B cell (primary cell): Measurements from ENCODE around the gene BHLHE40. TPM values are rescaled to one million over a fixed set of nuclear protein-coding genes. Genes with fewer than 3 reads are reported as not detected.

Experiments used
- ATAC-seq: fragments of 200-7000 bp; cut with Tn5 transposase; one replicate; pipeline ENCODE4 v1.10.0; 2021; ENCODE audit warnings: low read depth, mild to moderate bottlenecking, moderate number of reproducible peaks, moderate library complexity
- CTCF ChIA-PET: fragments of 350-600 bp; sonication (Branson Sonifier 250); formaldehyde crosslinking; loops from one replicate; lab custom pipeline; 2021; ENCODE audit warnings: antibody characterized with exemption, inconsistent platforms; lab: Charles Lee
- POLR2A ChIA-PET: fragments of 350-600 bp; sonication (Branson Sonifier 250); formaldehyde crosslinking; loops from one replicate; lab custom pipeline; 2021; ENCODE audit warnings: antibody characterized with exemption; lab: Charles Lee
- DNase-seq: peaks from one replicate; pipeline ENCODE4 v3.0.0; 2013
- H2AFZ ChIP-seq: 2 replicates; pipeline ENCODE4 v1.6.1; 2012; ENCODE audit warnings: mild to moderate bottlenecking, low read depth, low read length; ENCODE audit not compliant: insufficient read depth, poor library complexity, severe bottlenecking
- H3K27ac ChIP-seq, 2 donors: 1 replicate in 1 of 2; 2 replicates in 1 of 2; pipeline ENCODE4 v1.5.1; 2012 to 2013; ENCODE audit warnings: low read length in 2 of 2, mild to moderate bottlenecking in 2 of 2, moderate library complexity in 1 of 2
- H3K27me3 ChIP-seq, 4 experiments: fragments of 200-600 bp in 1 of 4; sonication (generic) in 1 of 4; replicated peaks in 1 of 4; 1 replicate in 2 of 4; 2 replicates in 2 of 4; pipeline versions ENCODE4 v1.6.1 to v1.7.0; 2013 to 2016; ENCODE audit warnings: low read length in 3 of 4, mild to moderate bottlenecking in 2 of 4, mixed read lengths in 1 of 4, moderate library complexity in 1 of 4; ENCODE audit not compliant: insufficient read depth in 4 of 4, control insufficient read depth in 3 of 4; ENCODE audit errors: control extremely low read depth in 1 of 4
- H3K36me3 ChIP-seq, 2 experiments: replicated peaks in 1 of 2; 1 replicate in 1 of 2; 2 replicates in 1 of 2; pipeline versions ENCODE4 v1.6.1 to v1.7.1; 2013; ENCODE audit warnings: low read length in 1 of 2; ENCODE audit not compliant: insufficient read depth in 2 of 2, control insufficient read depth in 1 of 2; ENCODE audit errors: control extremely low read depth in 1 of 2, extremely low read depth in 1 of 2
- H3K4me1 ChIP-seq, 2 donors: fragments of 200-600 bp in 1 of 2; sonication (generic) in 1 of 2; 1 replicate in 1 of 2; 2 replicates in 1 of 2; pipeline versions ENCODE4 v1.5.1 to v1.6.1; 2013 to 2017; ENCODE audit warnings: low read length in 2 of 2; ENCODE audit not compliant: control insufficient read depth in 2 of 2, insufficient read depth in 2 of 2
- H3K4me2 ChIP-seq: replicated peaks from 2 replicates; pipeline ENCODE3; 2012; ENCODE audit warnings: mild to moderate bottlenecking, low read depth, low read length; ENCODE audit not compliant: poor library complexity, severe bottlenecking
- H3K4me3 ChIP-seq, 5 experiments: fragments of 200-600 bp in 1 of 5; sonication (generic) in 1 of 5; 1 replicate in 3 of 5; 2 replicates in 2 of 5; pipeline versions ENCODE4 v1.5.1 to v1.7.0; 2011 to 2016; ENCODE audit warnings: low read length in 4 of 5, mild to moderate bottlenecking in 4 of 5, low read depth in 2 of 5, control low read depth in 1 of 5, moderate library complexity in 1 of 5; ENCODE audit not compliant: insufficient read depth in 1 of 5; ENCODE audit errors: control extremely low read depth in 1 of 5, extremely low read depth in 1 of 5
- H3K79me2 ChIP-seq: fragments of 200-600 bp; sonication (generic); one replicate; pipeline ENCODE4 v1.6.0; 2016; ENCODE audit warnings: low read length; ENCODE audit not compliant: control insufficient read depth, insufficient read depth
- H3K9ac ChIP-seq: fragments of 200-600 bp; sonication (generic); 2 replicates; pipeline ENCODE4 v1.6.1; 2017; ENCODE audit warnings: mild to moderate bottlenecking, low read length, moderate library complexity
- H3K9me3 ChIP-seq, 3 donors: one replicate each; pipeline versions ENCODE4 v1.6.1 to v1.7.1; 2013; ENCODE audit warnings: low read length in 2 of 3; ENCODE audit not compliant: control insufficient read depth in 2 of 3, insufficient read depth in 1 of 3; ENCODE audit errors: control extremely low read depth in 1 of 3
- H4K20me1 ChIP-seq: 2 replicates; pipeline ENCODE4 v1.6.0; 2012; ENCODE audit warnings: mild to moderate bottlenecking, low read length; ENCODE audit not compliant: insufficient read depth, control insufficient read depth, poor library complexity, severe bottlenecking
- H3K27ac Mint-ChIP-seq: one replicate; pipeline ENCODE4 v1.8.0; 2021; ENCODE audit warnings: mixed read lengths
- H3K27me3 Mint-ChIP-seq: one replicate; pipeline ENCODE4 v1.8.0; 2021; ENCODE audit warnings: mixed read lengths
- H3K4me1 Mint-ChIP-seq: one replicate; pipeline ENCODE4 v1.8.0; 2021; ENCODE audit warnings: mixed read lengths
- H3K4me3 Mint-ChIP-seq: one replicate; pipeline ENCODE4 v1.8.0; 2021; ENCODE audit warnings: mixed read lengths
- H3K9me3 Mint-ChIP-seq: one replicate; pipeline ENCODE4 v1.8.0; 2022; ENCODE audit warnings: mixed read lengths; ENCODE audit not compliant: insufficient read depth
- EZH2 ChIP-seq: IDR thresholded peaks from 2 replicates; pipeline ENCODE4 v1.6.1; 2012; ENCODE audit warnings: borderline replicate concordance, low read depth, mild to moderate bottlenecking, moderate library complexity, low read length; ENCODE audit not compliant: insufficient read depth, poor library complexity, severe bottlenecking
- WGBS: methylation state at CpG from one replicate; pipeline ENCODE4 v1.1.5; 2013; ENCODE audit warnings: missing lambda C conversion rate; ENCODE audit not compliant: insufficient coverage; 5-methylcytosine and 5-hydroxymethylcytosine counted together
- intact Hi-C: fragments of 100-400 bp; cut with micrococcal nuclease; formaldehyde crosslinking; loops from one replicate; pipeline ENCODE4 v1.10.0; 2022
- polyA plus RNA-seq: library from polyadenylated mRNA; depleted of rRNA; stranded (reverse); fragments of >200 nt; gene quantifications from 2 replicates; pipeline ENCODE4 v1.2.3, GENCODE V29; 2012
- total RNA-seq, 2 donors: library from RNA; stranded (reverse); fragments of 120-200 nt in 1 of 2; gene quantifications; 1 replicate in 1 of 2; 2 replicates in 1 of 2; pipeline versions ENCODE4 v1.2.3 to v1.2.4, GENCODE V29; 2013 to 2022
- TF ChIP-seq, protein P1 (sequence below): fragments of 200-600 bp; IDR thresholded peaks from one replicate; pipeline ENCODE4 v1.8.0; 2022; ENCODE audit warnings: antibody characterized with exemption, mild to moderate bottlenecking

Gene BHLHE40
- total and polyA plus RNA-seq, 2 donors (not counting 1 experiment from before 2014, with no cell fraction given): 26.2 to 53.8 TPM

DNA sequence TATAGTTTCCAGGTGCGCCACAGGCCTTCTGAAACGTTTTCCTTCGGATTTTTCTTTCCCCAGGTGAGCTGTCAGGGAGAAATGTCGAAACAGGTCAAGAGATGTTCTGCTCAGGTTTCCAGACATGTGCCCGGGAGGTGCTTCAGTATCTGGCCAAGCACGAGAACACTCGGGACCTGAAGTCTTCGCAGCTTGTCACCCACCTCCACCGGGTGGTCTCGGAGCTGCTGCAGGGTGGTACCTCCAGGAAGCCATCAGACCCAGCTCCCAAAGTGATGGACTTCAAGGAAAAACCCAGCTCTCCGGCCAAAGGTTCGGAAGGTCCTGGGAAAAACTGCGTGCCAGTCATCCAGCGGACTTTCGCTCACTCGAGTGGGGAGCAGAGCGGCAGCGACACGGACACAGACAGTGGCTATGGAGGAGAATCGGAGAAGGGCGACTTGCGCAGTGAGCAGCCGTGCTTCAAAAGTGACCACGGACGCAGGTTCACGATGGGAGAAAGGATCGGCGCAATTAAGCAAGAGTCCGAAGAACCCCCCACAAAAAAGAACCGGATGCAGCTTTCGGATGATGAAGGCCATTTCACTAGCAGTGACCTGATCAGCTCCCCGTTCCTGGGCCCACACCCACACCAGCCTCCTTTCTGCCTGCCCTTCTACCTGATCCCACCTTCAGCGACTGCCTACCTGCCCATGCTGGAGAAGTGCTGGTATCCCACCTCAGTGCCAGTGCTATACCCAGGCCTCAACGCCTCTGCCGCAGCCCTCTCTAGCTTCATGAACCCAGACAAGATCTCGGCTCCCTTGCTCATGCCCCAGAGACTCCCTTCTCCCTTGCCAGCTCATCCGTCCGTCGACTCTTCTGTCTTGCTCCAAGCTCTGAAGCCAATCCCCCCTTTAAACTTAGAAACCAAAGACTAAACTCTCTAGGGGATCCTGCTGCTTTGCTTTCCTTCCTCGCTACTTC lies 3.8 kb downstream of the BHLHE40 start:
- POLR2A ChIA-PET: interaction anchor here (0.7 to 8.7 kb wide), 8 partner anchors 10 to 229 kb away, joined by 3 to 117 read pairs (median 6); no protein-coding TSS in a partner anchor
- ATAC-seq (no peak), DNase-seq (no peak)
- H3K27me3 Mint-ChIP-seq: no peaks in the 10 kb centered on the region
- Histone ChIP-seq H3K4me1 (peaks cover 70 to 79% of the 10 kb centered on the region in 2 donors), H3K27ac (peak overlapping the region; percentile 73 to 90), H3K9ac (peak overlapping the region; percentile 46), H3K79me2 (peaks cover 51% of the 10 kb centered on the region), H3K4me3 (peak overlapping the region in 4 of 5 experiments; percentile 5 to 43 (median 34)), H3K27me3 (no peaks in the 10 kb centered on the region), H2AFZ (no peak overlapping the region), H3K4me2 (peak overlapping the region; percentile 91), H4K20me1 (no peaks in the 10 kb centered on the region), H3K9me3 (no peaks in the 10 kb centered on the region), H3K36me3 (peaks cover 0 to 30% of the 10 kb centered on the region in 2 experiments)
- peak overlapping the region; percentile 83 for H3K27ac Mint-ChIP-seq
- H3K4me1 Mint-ChIP-seq: peaks cover 71% of the 10 kb centered on the region
- H3K4me3 Mint-ChIP-seq: peak overlapping the region; percentile 77
- H3K9me3 Mint-ChIP-seq: no peaks in the 10 kb centered on the region
- TF ChIP-seq EZH2: no peak
- TF ChIP-seq, protein P1, sequence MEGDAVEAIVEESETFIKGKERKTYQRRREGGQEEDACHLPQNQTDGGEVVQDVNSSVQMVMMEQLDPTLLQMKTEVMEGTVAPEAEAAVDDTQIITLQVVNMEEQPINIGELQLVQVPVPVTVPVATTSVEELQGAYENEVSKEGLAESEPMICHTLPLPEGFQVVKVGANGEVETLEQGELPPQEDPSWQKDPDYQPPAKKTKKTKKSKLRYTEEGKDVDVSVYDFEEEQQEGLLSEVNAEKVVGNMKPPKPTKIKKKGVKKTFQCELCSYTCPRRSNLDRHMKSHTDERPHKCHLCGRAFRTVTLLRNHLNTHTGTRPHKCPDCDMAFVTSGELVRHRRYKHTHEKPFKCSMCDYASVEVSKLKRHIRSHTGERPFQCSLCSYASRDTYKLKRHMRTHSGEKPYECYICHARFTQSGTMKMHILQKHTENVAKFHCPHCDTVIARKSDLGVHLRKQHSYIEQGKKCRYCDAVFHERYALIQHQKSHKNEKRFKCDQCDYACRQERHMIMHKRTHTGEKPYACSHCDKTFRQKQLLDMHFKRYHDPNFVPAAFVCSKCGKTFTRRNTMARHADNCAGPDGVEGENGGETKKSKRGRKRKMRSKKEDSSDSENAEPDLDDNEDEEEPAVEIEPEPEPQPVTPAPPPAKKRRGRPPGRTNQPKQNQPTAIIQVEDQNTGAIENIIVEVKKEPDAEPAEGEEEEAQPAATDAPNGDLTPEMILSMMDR: no peak
- intact Hi-C loops: loop anchor here (5.0 to 10.0 kb wide), 3 partner anchors 96 to 204 kb away; partner anchors contain the start of genes ARL8B and EDEM1
- CTCF ChIA-PET: interaction anchor here (0.7 to 7.8 kb wide), 13 partner anchors 10 to 272 kb away, joined by 3 to 77 read pairs (median 5); no protein-coding TSS in a partner anchor
- WGBS: 75% methylated on average over 39 of the region's 40 CpGs
